ENCODE results near the gene UBALD1.

The UBALD1 gene

DNA sequence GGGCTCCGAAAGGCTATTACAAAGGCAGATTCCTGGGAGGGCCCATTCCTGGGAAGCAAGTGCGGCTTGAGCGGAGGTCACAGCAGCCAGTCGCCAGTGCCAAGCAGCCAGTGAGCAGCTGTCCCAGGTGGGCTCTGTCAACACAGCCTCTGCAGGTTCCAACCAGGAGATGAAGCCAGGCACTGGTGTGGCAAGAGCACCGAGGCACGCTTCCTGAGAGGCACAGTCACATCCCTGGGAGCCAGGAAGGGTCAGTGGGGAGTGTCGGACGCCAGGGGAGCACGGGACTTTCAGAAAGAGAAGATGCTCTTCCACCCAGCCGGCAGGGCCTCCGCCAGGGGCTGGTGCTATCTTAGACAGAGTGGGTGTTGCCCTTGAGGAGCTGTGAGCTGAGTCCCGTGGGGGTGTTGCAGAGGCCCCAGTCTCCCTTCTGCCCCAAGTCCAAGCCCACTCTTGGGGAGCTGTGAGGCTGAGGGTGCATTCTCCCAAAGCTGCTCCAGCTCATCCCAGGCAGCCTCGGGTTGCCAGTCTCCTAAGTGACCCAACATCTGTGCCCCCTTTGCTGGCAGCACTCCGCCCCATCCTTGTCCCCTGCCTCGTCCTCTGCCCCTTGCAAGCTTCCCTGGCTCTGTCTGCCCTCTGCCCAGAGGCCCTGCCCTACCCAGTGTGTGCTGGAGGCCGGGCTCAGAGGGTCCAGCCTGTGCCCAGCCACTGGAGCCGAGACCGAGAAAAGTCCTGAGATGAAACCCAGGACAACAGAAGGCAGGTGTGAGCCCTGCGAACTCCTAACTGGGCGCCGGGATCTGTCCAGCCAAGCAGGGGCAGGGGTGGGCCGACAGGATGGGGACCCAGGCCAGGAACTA, 6.6 kb downstream of the UBALD1 start:
- TF ChIP-seq FOXP2 (optimal IDR thresholded peaks at IDR 0.05; ENCODE audit: control extremely low read depth, extremely low read length, insufficient read depth) = no peak
- no peak for TF ChIP-seq POLR2AphosphoS5 (IDR thresholded peaks at IDR 0.05; ENCODE audit: borderline replicate concordance, low read depth, low read length)
- TF ChIP-seq EZH2 (IDR thresholded peaks at IDR 0.05) = no peak
- DNase-seq (ENCODE audit: low read depth, low spot score) = no peak
- no peaks in the 10 kb centered on the region for H3K36me3 ChIP-seq (ENCODE audit: insufficient read depth, low read length)
- no peaks in the 10 kb centered on the region for H3K9me3 ChIP-seq (ENCODE audit: low read depth, low read length)
- H3K9ac ChIP-seq (ENCODE audit: insufficient read length) = no peak overlapping the region
- H3K27ac ChIP-seq = no peak overlapping the region
- H3K4me3 ChIP-seq = no peak overlapping the region

GRCh38 chr16:4606354-4606753, 8.3 kb downstream of the UBALD1 start:
- Histone ChIP-seq H3K4me3 (no peak overlapping the region), H3K9me3 (ENCODE audit: low read depth, low read length) (no peaks in the 10 kb centered on the region), H3K27ac (no peak overlapping the region), H3K36me3 (ENCODE audit: insufficient read depth, low read length) (no peaks in the 10 kb centered on the region), H3K9ac (ENCODE audit: insufficient read length) (no peak overlapping the region)
- TF ChIP-seq FOXP2 (optimal IDR thresholded peaks at IDR 0.05; ENCODE audit: control extremely low read depth, extremely low read length, insufficient read depth) = no peak
- DNase-seq (ENCODE audit: low read depth, low spot score) = no peak

DNA sequence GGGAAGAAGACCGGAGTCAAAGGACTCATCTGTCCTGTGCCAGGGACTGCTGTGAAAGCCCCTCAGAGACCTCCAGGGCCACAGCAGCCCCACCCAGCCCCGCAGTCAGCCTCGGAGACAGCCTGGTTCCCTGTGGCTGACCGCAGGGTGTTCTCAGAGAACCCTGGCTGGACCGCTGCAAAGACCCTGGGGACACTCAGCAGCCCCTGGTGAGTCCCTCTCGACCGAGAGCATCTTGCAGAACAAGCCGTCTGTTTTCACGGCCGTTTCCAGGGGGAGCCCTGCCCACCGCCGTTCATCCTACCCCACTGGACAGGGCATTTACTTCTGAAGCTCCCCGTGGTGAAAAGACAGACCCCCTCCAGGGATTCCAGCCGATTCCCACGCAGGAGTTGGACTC, 10.3 kb downstream of the UBALD1 start:
- TF ChIP-seq EZH2 (IDR thresholded peaks at IDR 0.05) (no peak), POLR2AphosphoS5 (IDR thresholded peaks at IDR 0.05; ENCODE audit: borderline replicate concordance, low read depth, low read length) (no peak), FOXP2 (optimal IDR thresholded peaks at IDR 0.05; ENCODE audit: control extremely low read depth, extremely low read length, insufficient read depth) (no peak)
- DNase-seq (ENCODE audit: low read depth, low spot score) = no peak
- Histone ChIP-seq H3K27ac (no peak overlapping the region), H3K4me3 (no peak overlapping the region), H3K9ac (ENCODE audit: insufficient read length) (no peak overlapping the region), H3K36me3 (ENCODE audit: insufficient read depth, low read length) (no peaks in the 10 kb centered on the region), H3K9me3 (ENCODE audit: low read depth, low read length) (no peaks in the 10 kb centered on the region)

- Histone ChIP-seq H3K27ac (no peak overlapping the region), H3K9me3 (ENCODE audit: low read depth, low read length) (no peaks in the 10 kb centered on the region), H3K36me3 (ENCODE audit: insufficient read depth, low read length) (no peaks in the 10 kb centered on the region), H3K4me3 (no peak overlapping the region), H3K9ac (ENCODE audit: insufficient read length) (no peak overlapping the region)
- TF ChIP-seq EZH2 (IDR thresholded peaks at IDR 0.05) (no peak), FOXP2 (optimal IDR thresholded peaks at IDR 0.05; ENCODE audit: control extremely low read depth, extremely low read length, insufficient read depth) (no peak), POLR2AphosphoS5 (IDR thresholded peaks at IDR 0.05; ENCODE audit: borderline replicate concordance, low read depth, low read length) (no peak)
- no peak for DNase-seq (ENCODE audit: low read depth, low spot score)
Measured at GRCh38 chr16:4603624-4604170, 11.0 kb downstream of the UBALD1 start.

DNA sequence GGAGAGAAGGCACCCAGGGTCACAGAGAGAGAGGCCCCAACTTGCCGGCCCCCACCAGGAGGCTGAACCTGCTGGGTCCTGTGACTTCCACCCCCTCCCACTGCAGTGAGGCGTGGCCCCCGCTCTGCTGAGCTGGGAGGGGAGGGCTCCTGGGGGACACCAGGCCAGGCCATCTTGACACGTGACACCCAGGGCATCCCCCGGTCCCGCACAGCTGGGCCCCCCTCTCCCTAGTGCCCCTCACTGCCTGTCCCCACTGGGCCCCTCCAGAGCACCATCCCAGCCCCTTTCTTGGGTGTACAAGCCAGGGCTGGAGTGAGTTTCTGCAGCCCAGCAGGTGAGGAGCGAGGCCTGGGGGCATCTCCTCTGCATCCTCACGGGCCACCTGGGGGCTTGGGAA, 12.4 kb downstream of the UBALD1 start:
- H3K27ac ChIP-seq = no peak overlapping the region
- H3K36me3 ChIP-seq (ENCODE audit: insufficient read depth, low read length) = no peaks in the 10 kb centered on the region
- no peaks in the 10 kb centered on the region for H3K9me3 ChIP-seq (ENCODE audit: low read depth, low read length)
- no peak for DNase-seq (ENCODE audit: low read depth, low spot score)
- H3K4me3 ChIP-seq = no peak overlapping the region
- no peak overlapping the region for H3K9ac ChIP-seq (ENCODE audit: insufficient read length)
- TF ChIP-seq POLR2AphosphoS5 (IDR thresholded peaks at IDR 0.05; ENCODE audit: borderline replicate concordance, low read depth, low read length) = no peak
- no peak for TF ChIP-seq EZH2 (IDR thresholded peaks at IDR 0.05)
- TF ChIP-seq FOXP2 (optimal IDR thresholded peaks at IDR 0.05; ENCODE audit: control extremely low read depth, extremely low read length, insufficient read depth) = no peak

GRCh38 chr16:4601864-4602186, 12.9 kb downstream of the UBALD1 start:
- no peak for TF ChIP-seq POLR2AphosphoS5 (IDR thresholded peaks at IDR 0.05; ENCODE audit: borderline replicate concordance, low read depth, low read length)
- TF ChIP-seq EZH2 (IDR thresholded peaks at IDR 0.05) = no peak
- TF ChIP-seq FOXP2 (optimal IDR thresholded peaks at IDR 0.05; ENCODE audit: control extremely low read depth, extremely low read length, insufficient read depth) = no peak
- Histone ChIP-seq H3K9ac (ENCODE audit: insufficient read length) (no peak overlapping the region), H3K4me3 (no peak overlapping the region), H3K9me3 (ENCODE audit: low read depth, low read length) (no peaks in the 10 kb centered on the region), H3K27ac (no peak overlapping the region), H3K36me3 (ENCODE audit: insufficient read depth, low read length) (no peaks in the 10 kb centered on the region)
- no peak for DNase-seq (ENCODE audit: low read depth, low spot score)

GRCh38 chr16:4601036-4601863, 13.4 kb downstream of the UBALD1 start:
- Histone ChIP-seq H3K4me3 (no peak overlapping the region), H3K9ac (ENCODE audit: insufficient read length) (no peak overlapping the region), H3K36me3 (ENCODE audit: insufficient read depth, low read length) (no peaks in the 10 kb centered on the region), H3K27ac (no peak overlapping the region), H3K9me3 (ENCODE audit: low read depth, low read length) (no peaks in the 10 kb centered on the region)
- DNase-seq (ENCODE audit: low read depth, low spot score) = no peak
- no peak for TF ChIP-seq EZH2 (IDR thresholded peaks at IDR 0.05)
- TF ChIP-seq FOXP2 (optimal IDR thresholded peaks at IDR 0.05; ENCODE audit: control extremely low read depth, extremely low read length, insufficient read depth) = no peak
- no peak for TF ChIP-seq POLR2AphosphoS5 (IDR thresholded peaks at IDR 0.05; ENCODE audit: borderline replicate concordance, low read depth, low read length)

DNA sequence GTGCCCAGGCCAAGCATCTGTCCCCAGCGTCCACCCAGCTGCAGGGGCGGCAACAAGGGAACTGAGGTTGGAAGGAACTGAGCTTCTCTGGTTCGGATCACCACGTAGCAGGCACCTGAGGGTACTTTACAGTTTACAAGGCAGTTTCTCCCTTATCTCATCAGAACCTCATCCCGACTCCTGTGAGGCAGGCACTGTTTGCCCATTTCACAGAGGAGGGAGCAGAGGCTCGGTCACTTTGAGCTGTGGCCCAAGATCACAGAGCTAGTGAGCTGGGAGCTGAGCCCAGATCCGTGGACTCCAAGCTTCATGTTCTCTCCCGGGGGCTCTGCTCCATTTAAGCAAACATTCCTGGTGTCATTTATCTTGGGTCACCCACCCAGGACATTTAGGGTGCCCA, 15.1 kb downstream of the UBALD1 start:
- no peak overlapping the region for H3K9ac ChIP-seq (ENCODE audit: insufficient read length)
- no peak overlapping the region for H3K27ac ChIP-seq
- TF ChIP-seq POLR2AphosphoS5 (IDR thresholded peaks at IDR 0.05; ENCODE audit: borderline replicate concordance, low read depth, low read length) (no peak), FOXP2 (optimal IDR thresholded peaks at IDR 0.05; ENCODE audit: control extremely low read depth, extremely low read length, insufficient read depth) (no peak), EZH2 (IDR thresholded peaks at IDR 0.05) (no peak)
- DNase-seq (ENCODE audit: low read depth, low spot score) = no peak
- H3K4me3 ChIP-seq = no peak overlapping the region
- H3K9me3 ChIP-seq (ENCODE audit: low read depth, low read length) = no peaks in the 10 kb centered on the region
- no peaks in the 10 kb centered on the region for H3K36me3 ChIP-seq (ENCODE audit: insufficient read depth, low read length)

Data from SK-N-MC (cell line).